Liver (tissue), 9 donors: ENCODE measurements around the gene KIF3B. TPM values are rescaled to one million over a fixed set of nuclear protein-coding genes. Genes with fewer than 3 reads are reported as not detected.
A peak's percentile ranks its signal among the peaks of the same experiment; 100 is the strongest.

Experiments
- DNase-seq: peaks from one replicate; pipeline ENCODE4 v3.0.0-alpha.2; 2017; ENCODE audit warnings: low spot score
- H3K27ac ChIP-seq, 2 donors: one replicate each; pipeline ENCODE4 v1.7.0; 2013; ENCODE audit warnings: inconsistent platforms in 2 of 2, low read length in 2 of 2, control low read depth in 1 of 2, low read depth in 1 of 2, mild to moderate bottlenecking in 1 of 2
- H3K27me3 ChIP-seq, 4 donors: one replicate each; pipeline versions ENCODE4 v1.6.1 to v1.7.0; 2013; ENCODE audit warnings: low read length in 3 of 4, inconsistent platforms in 1 of 4, mild to moderate bottlenecking in 1 of 4, moderate library complexity in 1 of 4; ENCODE audit not compliant: control insufficient read depth in 4 of 4, insufficient read depth in 4 of 4
- H3K36me3 ChIP-seq, 4 donors: one replicate each; pipeline versions ENCODE4 v1.6.1 to v1.7.0; 2013; ENCODE audit warnings: low read length in 3 of 4, mild to moderate bottlenecking in 3 of 4, low read depth in 1 of 4, moderate library complexity in 1 of 4; ENCODE audit not compliant: control insufficient read depth in 4 of 4, insufficient read depth in 3 of 4
- H3K4me1 ChIP-seq, 4 donors: one replicate each; pipeline versions ENCODE4 v1.6.1 to v1.7.0; 2013; ENCODE audit warnings: low read length in 3 of 4, mild to moderate bottlenecking in 3 of 4, moderate library complexity in 1 of 4; ENCODE audit not compliant: control insufficient read depth in 4 of 4, insufficient read depth in 4 of 4
- H3K4me3 ChIP-seq, 3 donors: one replicate each; pipeline versions ENCODE4 v1.6.1 to v1.7.0; 2013; ENCODE audit warnings: low read length in 3 of 3, control low read depth in 1 of 3, low read depth in 1 of 3, mild to moderate bottlenecking in 1 of 3
- H3K9ac ChIP-seq, 2 donors: one replicate each; pipeline ENCODE4 v1.7.0; 2013; ENCODE audit warnings: low read length in 2 of 2, mild to moderate bottlenecking in 2 of 2, moderate library complexity in 2 of 2, control low read depth in 1 of 2, low read depth in 1 of 2
- H3K9me3 ChIP-seq, 4 donors: one replicate each; pipeline versions ENCODE4 v1.6.1 to v1.7.0; 2013; ENCODE audit warnings: low read length in 3 of 4; ENCODE audit not compliant: control insufficient read depth in 4 of 4
- ATF3 ChIP-seq: IDR thresholded peaks from 2 replicates; pipeline ENCODE4 v1.6.1; 2016; ENCODE audit warnings: antibody characterized with exemption
- CTCF ChIP-seq: fragments of 150-350 bp; IDR thresholded peaks from 2 replicates; pipeline ENCODE4 v1.5.1; 2017; ENCODE audit warnings: improper control_type of control experiment, low read depth, low read length; ENCODE audit not compliant: missing input control
- EGR1 ChIP-seq, 2 donors: IDR thresholded peaks; 2 replicates each; pipeline ENCODE4 v1.6.1; 2016 to 2018; ENCODE audit warnings: antibody characterized with exemption in 2 of 2, low read depth in 2 of 2
- FOXA2 ChIP-seq: IDR thresholded peaks from 2 replicates; pipeline ENCODE4 v1.6.1; 2016; ENCODE audit warnings: antibody characterized with exemption
- GABPA ChIP-seq, 2 donors: IDR thresholded peaks in 1 of 2; conservative IDR thresholded peaks in 1 of 2; 2 replicates each; pipeline ENCODE4 v1.6.1; 2016; ENCODE audit warnings: antibody characterized with exemption in 2 of 2, mild to moderate bottlenecking in 1 of 2, moderate library complexity in 1 of 2
- HNF4A ChIP-seq, 2 donors: conservative IDR thresholded peaks; 2 replicates each; pipeline ENCODE4 v1.6.1; 2016; ENCODE audit warnings: antibody characterized with exemption in 2 of 2, mild to moderate bottlenecking in 2 of 2
- HNF4G ChIP-seq: IDR thresholded peaks from 2 replicates; pipeline ENCODE4 v1.6.1; 2016; ENCODE audit warnings: antibody characterized with exemption
- JUND ChIP-seq, 2 donors: IDR thresholded peaks; 2 replicates each; pipeline ENCODE4 v1.6.1; 2016; ENCODE audit warnings: antibody characterized with exemption in 2 of 2
- MAX ChIP-seq: IDR thresholded peaks from 2 replicates; pipeline ENCODE4 v1.6.1; 2016; ENCODE audit warnings: antibody characterized with exemption
- NR2F2 ChIP-seq: IDR thresholded peaks from 2 replicates; pipeline ENCODE4 v1.6.1; 2016; ENCODE audit warnings: antibody characterized with exemption
- RAD21 ChIP-seq, 2 donors: IDR thresholded peaks; 2 replicates each; pipeline ENCODE4 v1.6.1; 2016; ENCODE audit warnings: antibody characterized with exemption in 2 of 2, mild to moderate bottlenecking in 2 of 2
- REST ChIP-seq: IDR thresholded peaks from 2 replicates; pipeline ENCODE4 v1.6.1; 2016; ENCODE audit warnings: antibody characterized with exemption, mild to moderate bottlenecking
- RXRA ChIP-seq, 2 donors: IDR thresholded peaks; 2 replicates each; pipeline ENCODE4 v1.6.1; 2017 to 2018; ENCODE audit warnings: antibody characterized with exemption in 2 of 2, mild to moderate bottlenecking in 1 of 2
- SP1 ChIP-seq: IDR thresholded peaks from 2 replicates; pipeline ENCODE4 v1.6.1; 2018; ENCODE audit warnings: antibody characterized with exemption, mild to moderate bottlenecking
- TAF1 ChIP-seq: conservative IDR thresholded peaks from 2 replicates; pipeline ENCODE4 v1.6.1; 2016; ENCODE audit warnings: antibody characterized with exemption, mild to moderate bottlenecking
- YY1 ChIP-seq: IDR thresholded peaks from 2 replicates; pipeline ENCODE4 v1.6.1; 2016; ENCODE audit warnings: antibody characterized with exemption, mild to moderate bottlenecking
- ZBTB33 ChIP-seq: IDR thresholded peaks from 2 replicates; pipeline ENCODE4 v1.6.1; 2016; ENCODE audit warnings: antibody characterized with exemption
- WGBS: extraction: QIAGEN DNeasy Blood & Tissue Kit; methylation state at CpG from one replicate; pipeline ENCODE4 v1.1.7; 2013; 5-methylcytosine and 5-hydroxymethylcytosine counted together
- polyA plus RNA-seq, 2 donors: library from polyadenylated mRNA; stranded (reverse) in 1 of 2; unstranded in 1 of 2; fragments of 200-250 nt in 1 of 2; fragments of >200 nt in 1 of 2; fragmentation: Nextera tagmentation in 1 of 2; extraction: Ambion mirVana in 1 of 2; gene quantifications; one replicate each; pipeline versions ENCODE4 v1.2.1 to v1.2.3, GENCODE V29; 2013 to 2015
- total RNA-seq, 2 donors: library from RNA; depleted of rRNA; stranded (reverse); fragments of >200 nt; gene quantifications; one replicate each; pipeline ENCODE4 v1.2.3, GENCODE V29; 2014
- donor health status: healthy.
- donor health status: healthy.
- donor health status: healthy.
- donor health status: healthy.
- donor health status: healthy.

Gene KIF3B
- total and polyA plus RNA-seq, 4 donors: 8.3 to 24.2 (median 12.9) TPM

- Histone ChIP-seq H3K27me3 (no peaks in the 10 kb centered on the region), H3K4me3 (peak overlapping the region; percentile 71 to 98 (median 92)), H3K4me1 (peaks cover 7 to 37% (median 26%) of the 10 kb centered on the region in 4 donors), H3K36me3 (no peaks in the 10 kb centered on the region), H3K9ac (peak overlapping the region; percentile 77), H3K9me3 (no peaks in the 10 kb centered on the region), H3K27ac (peak overlapping the region; percentile 84 to 92)
- 8% methylated on average over 11 of the region's 11 CpGs for WGBS
- no peak for DNase-seq
- TF ChIP-seq RAD21 (IDR thresholded peaks at IDR 0.05) (no peak), RXRA (IDR thresholded peaks at IDR 0.05) (no peak), JUND (IDR thresholded peaks at IDR 0.05) (no peak), HNF4G (no peak), EGR1 (IDR thresholded peaks at IDR 0.05; ENCODE audit: low read depth in 2 of 2) (no peak), CTCF (no peak)
Observed at GRCh38 chr20:32359633-32360332, 82.3 kb downstream of the KIF3B start.

- DNase-seq: no peak
- no peaks in the 10 kb centered on the region for H3K27me3 ChIP-seq
- peaks cover 7 to 37% (median 26%) of the 10 kb centered on the region in 4 donors for H3K4me1 ChIP-seq
- peak overlapping the region in 1 of 2 donors; percentile 50 for H3K9ac ChIP-seq
- H3K9me3 ChIP-seq: no peaks in the 10 kb centered on the region
- no peak for TF ChIP-seq RXRA (IDR thresholded peaks at IDR 0.05)
- TF ChIP-seq NR2F2: no peak
- no peak for TF ChIP-seq SP1
- TF ChIP-seq RAD21 (IDR thresholded peaks at IDR 0.05): no peak
- TF ChIP-seq ATF3: no peak
- no peak for TF ChIP-seq ZBTB33
- no peak for TF ChIP-seq REST
- TF ChIP-seq MAX: no peak
- no peak for TF ChIP-seq CTCF
- TF ChIP-seq GABPA (IDR thresholded peaks at IDR 0.05 in 1 of 2, conservative IDR thresholded peaks at IDR 0.05 in 1 of 2): no peak
- TF ChIP-seq TAF1: no peak
- no peak for TF ChIP-seq JUND (IDR thresholded peaks at IDR 0.05)
- no peak for TF ChIP-seq EGR1 (IDR thresholded peaks at IDR 0.05; ENCODE audit: low read depth in 2 of 2)
- no peak for TF ChIP-seq HNF4A (conservative IDR thresholded peaks at IDR 0.05)
- no peak for TF ChIP-seq YY1
- TF ChIP-seq FOXA2: no peak
- TF ChIP-seq HNF4G: no peak
- H3K4me3 ChIP-seq: peak overlapping the region; percentile 71 to 98 (median 92)
- H3K27ac ChIP-seq: peak overlapping the region in 1 of 2 donors; percentile 92
- no peaks in the 10 kb centered on the region for H3K36me3 ChIP-seq
- 14% methylated on average over 5 of the region's 5 CpGs for WGBS
Observed at GRCh38 chr20:32360333-32360634, 82.8 kb downstream of the KIF3B start.
